BJ (cell line): ENCODE results near the gene ZBED4. TPM values are rescaled to one million over a fixed set of nuclear protein-coding genes. Genes with fewer than 3 reads are reported as not detected.
"Not testable (repeated sequence)": the region's sequence is repeated elsewhere in the genome, so short reads cannot be mapped to it uniquely, and the experiment has no call there.

Source experiments
- CTCF ChIA-PET: fragments of 350-600 bp; formaldehyde crosslinking; extraction: SDS; loops from one replicate; lab custom pipeline; 2021; ENCODE audit warnings: antibody characterized with exemption, inconsistent platforms; lab: Yijun Ruan, JAX
- POLR2A ChIA-PET: fragments of 300-600 bp; sonication (Branson Sonifier 250); formaldehyde crosslinking; extraction: SDS; loops from one replicate; lab custom pipeline; 2021; ENCODE audit warnings: antibody characterized with exemption; lab: Charles Lee
- DNase-seq: peaks from one replicate; pipeline ENCODE4 v3.0.0-alpha.2; 2011; ENCODE audit warnings: low read depth
- H3K27me3 ChIP-seq: 2 replicates; pipeline ENCODE4 v1.6.0; 2011; ENCODE audit warnings: low read length; ENCODE audit not compliant: control insufficient read depth, insufficient read depth
- H3K36me3 ChIP-seq: 2 replicates; pipeline ENCODE4 v1.5.1; 2011; ENCODE audit warnings: low read length; ENCODE audit not compliant: control insufficient read depth, insufficient read depth
- H3K4me3 ChIP-seq: 2 replicates; pipeline ENCODE4 v1.5.1; 2011; ENCODE audit warnings: low read depth, mild to moderate bottlenecking, control low read depth, low read length
- polyA plus RNA-seq: library from polyadenylated mRNA; depleted of rRNA; stranded (reverse); fragments of >200 nt; gene quantifications from 2 replicates; pipeline ENCODE4 v1.2.3, GENCODE V29; 2011
- TF ChIP-seq, protein P1 (sequence below): IDR thresholded peaks from 2 replicates; pipeline ENCODE4 v1.5.1; 2011; ENCODE audit warnings: low read depth, mild to moderate bottlenecking, control low read depth, inconsistent platforms, low read length, moderate library complexity; ENCODE audit not compliant: insufficient read depth

The ZBED4 gene
- polyA plus RNA-seq, 1 experiment = 4.5 TPM

DNA sequence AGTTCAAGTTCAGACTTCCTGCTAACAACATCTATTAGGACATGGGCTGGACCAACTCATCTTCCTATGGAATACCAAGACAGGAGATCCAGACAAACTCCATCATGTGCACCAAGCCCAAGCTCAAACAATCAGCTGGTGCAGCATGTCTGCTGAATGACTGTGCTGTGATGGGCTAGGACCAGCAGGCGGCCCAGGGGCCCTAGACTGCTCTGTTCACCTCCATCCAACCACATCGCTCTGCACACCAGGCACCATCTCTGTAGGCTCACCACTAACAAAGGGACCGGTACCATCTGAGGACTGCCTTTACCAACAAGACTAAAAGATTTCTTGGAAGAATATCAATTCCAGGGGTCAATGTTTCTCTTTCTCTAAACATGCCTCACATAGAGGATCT, 36.3 kb upstream of the ZBED4 start:
- H3K36me3 ChIP-seq = peaks cover 38% of the 10 kb centered on the region
- TF ChIP-seq, protein P1, sequence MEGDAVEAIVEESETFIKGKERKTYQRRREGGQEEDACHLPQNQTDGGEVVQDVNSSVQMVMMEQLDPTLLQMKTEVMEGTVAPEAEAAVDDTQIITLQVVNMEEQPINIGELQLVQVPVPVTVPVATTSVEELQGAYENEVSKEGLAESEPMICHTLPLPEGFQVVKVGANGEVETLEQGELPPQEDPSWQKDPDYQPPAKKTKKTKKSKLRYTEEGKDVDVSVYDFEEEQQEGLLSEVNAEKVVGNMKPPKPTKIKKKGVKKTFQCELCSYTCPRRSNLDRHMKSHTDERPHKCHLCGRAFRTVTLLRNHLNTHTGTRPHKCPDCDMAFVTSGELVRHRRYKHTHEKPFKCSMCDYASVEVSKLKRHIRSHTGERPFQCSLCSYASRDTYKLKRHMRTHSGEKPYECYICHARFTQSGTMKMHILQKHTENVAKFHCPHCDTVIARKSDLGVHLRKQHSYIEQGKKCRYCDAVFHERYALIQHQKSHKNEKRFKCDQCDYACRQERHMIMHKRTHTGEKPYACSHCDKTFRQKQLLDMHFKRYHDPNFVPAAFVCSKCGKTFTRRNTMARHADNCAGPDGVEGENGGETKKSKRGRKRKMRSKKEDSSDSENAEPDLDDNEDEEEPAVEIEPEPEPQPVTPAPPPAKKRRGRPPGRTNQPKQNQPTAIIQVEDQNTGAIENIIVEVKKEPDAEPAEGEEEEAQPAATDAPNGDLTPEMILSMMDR = no peak
- H3K27me3 ChIP-seq = no peaks in the 10 kb centered on the region
- no peak for DNase-seq
- CTCF ChIA-PET = no interaction called here
- H3K4me3 ChIP-seq = no peak overlapping the region
- POLR2A ChIA-PET = no interaction called here

DNA sequence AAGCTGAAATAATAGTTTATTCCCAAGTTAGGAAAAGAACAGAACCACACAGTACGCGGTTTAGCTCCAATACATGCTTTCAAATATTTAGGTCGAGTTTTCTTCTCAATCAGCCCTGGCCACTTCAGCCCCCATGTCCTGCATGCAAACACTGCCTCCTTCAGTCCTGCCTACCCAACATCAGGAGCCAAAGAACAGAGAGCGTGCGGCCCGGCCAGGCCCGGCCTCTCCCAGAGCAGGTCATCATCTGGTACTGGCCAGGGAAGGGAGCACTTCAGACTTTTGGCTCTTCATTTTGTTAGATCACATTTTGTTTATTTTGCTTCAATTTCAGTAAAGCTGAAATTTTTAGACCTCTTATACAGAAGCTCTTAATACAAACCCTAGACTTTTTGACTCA, 32.7 kb upstream of the ZBED4 start:
- Histone ChIP-seq H3K36me3 (peaks cover 34% of the 10 kb centered on the region), H3K27me3 (no peaks in the 10 kb centered on the region), H3K4me3 (no peak overlapping the region)
- no peak for DNase-seq
- TF ChIP-seq, protein P1 = no peak
- ChIA-PET CTCF (interaction anchor here (0.5 to 1.4 kb wide), 2 partner anchors 9 to 156 kb away, joined by 3 read pairs; no protein-coding TSS in a partner anchor), POLR2A (no interaction called here)

DNA sequence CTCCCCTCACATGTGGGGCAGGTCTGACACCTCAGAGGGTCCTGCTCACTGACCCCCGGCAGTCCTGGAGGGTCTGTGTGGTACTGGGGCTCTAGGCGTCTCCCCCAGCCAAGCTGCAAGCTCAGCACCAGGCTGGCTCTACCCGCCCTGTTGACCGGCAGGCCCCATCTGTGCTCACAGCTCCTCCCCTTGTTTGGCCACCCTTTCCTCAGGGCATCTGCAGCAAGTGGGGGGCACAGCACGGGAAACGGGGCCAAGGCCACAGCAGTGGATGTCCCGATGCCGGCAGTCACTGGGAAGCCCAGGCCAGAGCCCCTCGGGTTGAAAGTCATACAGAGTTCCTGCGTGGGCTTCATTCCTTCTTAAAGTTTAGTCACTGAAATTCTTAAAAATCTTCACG, 31.9 kb upstream of the ZBED4 start:
- POLR2A ChIA-PET = not testable (repeated sequence)

DNA sequence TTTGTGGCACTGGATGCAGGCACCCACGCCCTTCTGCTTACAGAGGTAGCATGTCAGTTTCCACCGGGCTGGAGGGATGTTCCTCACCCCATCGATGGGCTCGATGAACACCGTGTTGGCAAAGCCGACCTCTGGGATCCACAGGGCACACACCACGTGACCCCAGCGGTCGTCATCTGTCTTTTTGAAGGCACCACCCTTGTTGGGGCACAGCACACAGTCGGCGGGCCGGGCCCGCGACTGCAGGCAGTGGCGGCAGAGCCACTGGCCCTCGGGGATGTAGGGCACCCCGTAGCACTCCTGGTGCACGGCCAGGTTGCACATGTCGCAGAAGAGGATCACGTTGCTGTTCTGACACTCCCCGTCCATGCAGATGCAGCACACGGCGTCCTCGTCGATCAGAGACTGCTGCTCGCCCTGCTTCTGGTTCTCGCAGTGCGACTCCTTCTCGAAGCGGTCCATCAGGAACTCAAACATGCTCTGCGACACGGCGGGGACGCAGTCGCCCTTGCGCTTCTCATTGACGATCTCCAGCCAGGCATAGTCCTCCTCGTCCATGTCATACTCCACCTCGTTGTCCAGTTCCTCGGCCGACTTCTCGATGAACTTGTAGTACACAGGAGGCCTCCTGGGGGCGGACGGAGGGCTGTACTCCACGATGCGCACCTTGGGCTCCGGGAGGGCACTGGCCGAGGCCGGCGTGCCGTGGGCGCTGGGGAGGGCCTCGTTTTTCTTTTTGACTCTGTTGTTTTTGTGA, 30.2 kb upstream of the ZBED4 start:
- Histone ChIP-seq H3K4me3 (no peak overlapping the region), H3K36me3 (peaks cover 22% of the 10 kb centered on the region), H3K27me3 (no peaks in the 10 kb centered on the region)
- DNase-seq = no peak
- TF ChIP-seq, protein P1 = no peak
- POLR2A ChIA-PET = no interaction called here
- CTCF ChIA-PET = no interaction called here

More for the DNA sequence above, 31.9 kb upstream of the ZBED4 start:
- H3K27me3 ChIP-seq, H3K4me3 ChIP-seq, DNase-seq: not testable (repeated sequence)
- CTCF ChIA-PET = interaction anchor here (0.5 to 1.4 kb wide), 2 partner anchors 9 to 155 kb away, joined by 3 read pairs; no protein-coding TSS in a partner anchor
- H3K36me3 ChIP-seq = peaks cover 31% of the 10 kb centered on the region

DNA sequence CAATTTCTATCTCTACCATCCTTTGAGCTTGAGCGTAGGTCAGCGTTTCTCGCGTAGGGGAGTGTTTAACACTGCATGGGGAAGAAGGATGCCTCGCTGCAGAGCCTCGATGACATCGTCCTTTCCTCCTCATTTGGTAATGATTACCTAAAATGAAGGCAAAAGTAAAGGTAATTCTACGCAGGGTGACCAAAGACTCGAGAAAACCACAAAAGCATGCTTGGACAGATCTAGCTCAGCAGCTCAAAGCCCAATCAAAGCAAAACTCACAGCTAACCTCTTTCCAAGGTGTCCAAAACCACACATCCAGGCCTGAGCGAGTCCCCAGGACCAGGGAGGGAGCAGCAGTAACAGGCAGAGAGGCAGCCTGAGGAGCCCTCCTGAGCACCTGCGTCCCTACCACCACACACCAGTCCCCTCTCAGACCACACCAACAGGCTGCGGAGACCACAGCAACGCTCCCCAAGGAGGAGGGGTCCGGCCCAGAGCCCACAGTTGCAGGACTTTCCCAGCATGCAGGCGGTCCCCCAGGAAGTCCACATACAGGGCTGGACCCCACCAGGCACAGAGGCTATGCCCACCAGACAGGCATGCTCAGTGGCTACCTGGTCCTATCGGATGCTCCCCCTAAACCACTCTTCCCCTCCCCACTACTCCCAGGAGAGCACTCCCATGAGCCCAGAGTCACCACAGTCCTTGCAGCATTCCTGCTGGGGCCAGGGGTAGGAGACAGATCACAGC, 29.3 kb upstream of the ZBED4 start:
- ChIA-PET POLR2A (no interaction called here), CTCF (no interaction called here)
- Histone ChIP-seq H3K4me3 (no peak overlapping the region), H3K36me3 (peaks cover 22% of the 10 kb centered on the region), H3K27me3 (no peaks in the 10 kb centered on the region)
- no peak for DNase-seq
- TF ChIP-seq, protein P1 = no peak
